ENCODE data around the gene EIF1AY.
"Not testable (repeated sequence)": the region's sequence is repeated elsewhere in the genome, so short reads cannot be mapped to it uniquely, and the experiment has no call there.

Gene EIF1AY

DNA sequence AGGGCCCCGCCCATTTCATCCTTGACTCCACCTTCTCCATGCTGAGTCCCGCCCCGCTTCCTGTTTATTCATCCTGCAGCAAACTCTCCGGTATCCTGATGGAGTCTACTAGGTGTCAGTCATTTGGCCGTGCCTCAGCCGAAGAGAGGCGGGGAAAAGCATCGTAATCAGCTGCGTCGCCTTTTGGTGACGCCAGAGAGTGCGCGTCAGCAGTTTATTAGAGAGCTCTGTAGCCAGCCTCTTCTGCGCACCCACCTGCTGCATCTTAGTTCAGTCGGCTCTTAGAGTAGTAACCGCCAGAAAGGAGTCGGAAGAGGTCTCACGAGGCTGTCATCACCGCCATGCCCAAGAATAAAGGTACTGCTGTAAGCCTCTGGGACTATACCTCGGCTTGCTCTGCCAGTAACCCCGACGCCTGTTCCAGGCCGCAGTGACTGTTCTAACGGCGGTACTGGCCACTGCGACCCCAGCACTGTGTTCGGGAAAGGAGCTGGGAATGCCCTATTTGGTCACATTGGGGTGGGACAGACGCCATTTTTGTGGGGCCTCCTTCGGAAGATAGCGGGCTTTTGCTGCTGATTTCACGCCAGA, at the start of gene EIF1AY:
TSS of gene EIF1AY (plus strand) at position 246 of the 591 bp plus-strand sequence. CDS start at position 342, 96 bp downstream.
- DNase-seq, result no peak

DNA sequence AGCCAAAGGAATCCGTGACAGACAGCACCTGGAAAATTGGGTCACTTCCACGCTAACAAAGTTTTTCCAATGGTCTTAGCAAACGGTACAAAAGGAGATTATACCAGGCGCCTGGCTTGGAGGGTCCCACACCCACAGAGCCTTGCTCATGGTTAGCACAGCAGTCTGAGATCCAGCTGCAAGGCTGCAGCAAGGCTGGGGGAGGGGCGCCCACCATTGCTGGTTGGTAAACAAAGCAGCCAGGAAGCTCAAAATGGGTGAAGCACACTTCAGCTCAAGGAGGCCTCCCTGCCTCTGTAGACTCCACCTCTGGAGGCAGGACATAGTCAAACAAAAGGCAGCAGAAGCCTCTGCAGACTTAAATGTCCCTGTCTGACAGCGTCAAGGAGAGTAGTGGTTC, 47.1 kb upstream of the EIF1AY start:
- no peak for DNase-seq

GRCh38 chrY:20538186-20538585, 37.4 kb upstream of the EIF1AY start:
- DNase-seq, result no peak

GRCh38 chrY:20538933-20539332, 36.6 kb upstream of the EIF1AY start:
- no peak for DNase-seq

DNA sequence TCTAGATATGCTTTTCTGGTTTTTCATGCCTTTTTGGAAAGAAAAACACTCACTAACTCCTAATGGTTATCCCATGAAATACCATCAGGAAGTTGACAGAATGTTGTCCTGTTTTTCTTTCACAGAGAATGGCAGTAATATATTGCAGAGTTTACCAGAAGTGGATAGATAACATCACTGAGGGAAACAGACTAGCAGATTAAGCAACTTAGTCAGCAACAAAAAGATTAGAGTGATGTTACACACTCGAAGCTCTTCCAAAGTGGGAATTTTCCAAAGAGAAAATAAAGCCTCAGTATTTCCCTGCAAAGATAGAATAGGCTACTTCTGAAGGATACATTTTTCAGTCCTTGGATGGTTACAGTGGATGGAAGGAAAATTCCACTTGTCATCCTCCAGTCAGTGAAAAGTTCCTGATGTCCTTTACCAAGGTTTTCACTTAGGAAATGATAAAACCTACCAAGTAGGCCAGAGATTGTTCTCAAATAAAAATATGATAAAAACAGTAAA, 31.1 kb upstream of the EIF1AY start:
- no peak for DNase-seq

DNA sequence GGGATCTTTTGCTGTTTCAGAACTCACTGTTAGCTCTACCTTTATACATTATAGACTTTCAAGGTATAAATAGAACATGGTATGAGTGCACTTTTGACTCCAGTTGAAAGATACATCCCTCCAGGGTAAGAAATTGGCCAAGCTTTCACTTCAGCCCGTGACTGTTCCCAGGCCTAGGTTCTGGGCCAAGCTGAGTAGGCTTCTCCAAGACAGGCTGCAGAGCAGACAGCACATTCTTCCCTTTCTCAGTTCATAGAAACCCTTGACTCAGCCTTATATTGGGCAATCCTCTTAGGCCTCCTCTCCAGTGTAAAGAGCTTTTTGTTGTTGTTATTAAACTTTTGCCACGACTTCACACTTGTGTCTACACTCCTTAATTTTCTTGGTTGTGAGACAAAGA, 29.5 kb upstream of the EIF1AY start:
- no peak for DNase-seq

- no peak for DNase-seq
Observed at GRCh38 chrY:20549289-20549688, 26.3 kb upstream of the EIF1AY start.

GRCh38 chrY:20551840-20552239, 23.7 kb upstream of the EIF1AY start:
- DNase-seq, result no peak

- not testable (repeated sequence) for DNase-seq
Observed at GRCh38 chrY:20552764-20553323, 22.7 kb upstream of the EIF1AY start.

DNA sequence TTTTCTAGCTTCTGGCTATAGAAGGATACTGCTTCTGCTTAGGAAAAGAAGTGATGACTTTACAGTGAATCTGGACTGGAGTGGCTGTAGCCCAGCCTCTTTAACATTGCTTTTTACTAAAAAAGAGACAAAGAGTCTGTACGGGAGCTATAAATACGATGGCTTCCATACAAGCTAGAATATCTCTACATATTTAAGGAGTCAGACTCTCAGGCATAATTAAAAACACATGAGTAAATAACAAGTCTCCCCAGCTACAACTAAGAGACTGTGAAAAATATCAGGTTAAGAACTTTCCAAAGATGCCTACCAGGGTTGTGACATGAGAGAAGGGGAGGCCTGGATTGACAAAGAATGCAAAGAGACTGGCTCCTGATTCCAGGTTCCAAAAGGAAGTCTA, 19.8 kb upstream of the EIF1AY start:
- DNase-seq, result no peak

DNA sequence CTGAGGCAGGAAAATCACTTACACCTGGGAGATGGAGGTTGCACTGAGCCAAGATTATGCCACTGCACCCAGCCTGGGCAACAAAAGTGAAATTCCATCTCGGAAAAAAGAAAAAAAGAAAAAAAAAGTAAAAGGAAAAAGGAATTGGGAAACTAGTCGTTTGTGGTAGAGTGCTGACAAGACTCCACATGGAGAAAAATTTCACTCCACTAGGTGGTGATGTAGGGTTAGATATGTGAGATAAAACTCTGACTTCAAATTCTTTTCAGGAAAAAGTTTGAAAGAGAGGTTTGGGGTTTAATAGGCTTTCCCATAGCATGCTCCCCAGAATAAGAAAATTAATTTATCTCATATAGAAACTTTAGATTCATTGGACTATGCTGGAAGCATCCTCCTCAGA, 16.9 kb upstream of the EIF1AY start:
- no peak for DNase-seq

DNA sequence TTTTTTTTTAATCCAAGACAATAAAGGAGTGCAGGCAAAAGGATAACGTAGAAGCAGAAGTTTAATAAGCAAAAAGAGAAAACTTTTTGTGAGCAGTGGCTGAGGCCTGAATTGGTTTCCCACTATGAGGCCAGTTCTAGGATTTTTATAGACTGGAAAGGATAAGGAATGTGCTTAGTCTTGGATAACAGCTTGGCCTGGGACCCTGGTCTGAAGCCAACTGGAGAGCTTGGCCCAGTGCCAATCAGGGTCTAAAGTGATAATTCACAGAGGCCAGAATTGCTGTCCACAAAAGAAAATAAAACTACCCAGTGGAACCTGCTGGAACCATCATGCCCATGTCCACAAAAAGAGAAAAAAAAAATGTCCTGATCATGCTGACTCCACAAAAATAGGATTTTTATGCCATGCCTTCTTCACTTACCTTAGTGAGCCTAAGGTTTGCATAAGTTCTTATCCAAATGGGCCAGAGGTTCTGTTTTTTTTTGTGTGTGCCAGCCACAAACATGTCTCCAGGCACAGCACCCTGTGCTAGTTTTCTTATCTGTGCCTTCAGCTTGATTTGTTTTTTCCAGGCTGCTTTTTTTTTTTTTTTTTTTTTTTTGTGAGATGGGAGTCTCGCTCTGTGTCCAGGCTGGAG, 15.6 kb upstream of the EIF1AY start:
- DNase-seq, result no peak

DNA sequence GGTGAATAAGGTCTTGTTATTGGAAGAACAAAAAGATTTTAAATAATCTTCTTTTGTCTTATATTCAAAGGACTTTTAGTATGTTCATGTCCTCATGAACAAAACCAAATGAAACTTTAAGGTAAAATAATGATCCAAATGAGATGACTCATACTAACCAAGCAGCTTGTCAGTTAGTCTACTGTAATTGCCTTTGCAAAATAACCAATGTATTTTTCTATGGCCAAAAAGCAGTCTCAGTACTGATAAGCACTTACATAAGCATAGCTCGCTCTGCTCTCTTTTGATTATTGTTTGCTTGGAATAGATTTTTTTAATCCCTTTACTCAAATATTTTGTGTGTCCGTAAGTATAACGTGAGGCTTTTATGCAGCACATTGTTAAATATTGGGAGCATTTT, 4.3 kb upstream of the EIF1AY start:
- DNase-seq, result no peak

DNA sequence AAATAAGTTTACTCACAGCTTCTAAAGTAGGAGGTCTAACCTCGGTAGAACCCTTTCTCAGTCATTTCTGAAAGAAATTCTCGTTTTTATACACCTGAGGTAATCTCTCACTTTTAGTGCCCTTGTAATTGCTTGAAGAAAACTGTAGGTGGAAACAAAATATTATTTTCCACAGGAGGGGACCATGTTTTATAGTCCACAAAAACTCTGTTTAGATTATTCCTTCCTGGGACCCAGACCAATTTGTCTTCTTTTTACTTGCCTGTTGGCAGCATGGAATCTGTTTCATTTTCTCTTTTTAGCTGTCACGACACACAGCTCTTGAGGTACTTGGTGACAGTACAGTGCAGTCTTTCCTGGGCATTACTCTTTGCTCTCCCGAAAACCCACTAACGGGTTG, 930 bp downstream of the EIF1AY start:
- DNase-seq, result no peak

DNA sequence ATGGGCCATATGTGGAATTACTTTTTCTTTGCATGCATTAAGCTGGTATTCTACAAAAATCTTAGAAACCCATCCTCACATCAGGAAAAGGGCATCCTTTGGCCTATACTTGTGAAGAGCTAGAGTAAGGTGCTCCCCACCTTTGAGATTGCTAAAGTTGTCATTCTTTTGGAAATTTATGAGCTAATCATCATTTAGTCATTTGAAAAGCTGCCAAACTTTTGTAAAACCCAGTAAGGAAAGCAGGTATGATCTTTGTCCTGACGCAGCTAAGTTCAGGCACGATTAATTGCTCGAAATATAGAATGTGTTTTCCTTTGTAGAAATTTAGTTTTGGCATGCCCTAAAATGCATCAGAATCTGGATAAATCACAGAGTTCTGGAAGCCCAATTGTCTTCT, 2.6 kb downstream of the EIF1AY start:
- no peak for DNase-seq

GRCh38 chrY:20581687-20582086, 6.1 kb downstream of the EIF1AY start:
- DNase-seq, result no peak

DNA sequence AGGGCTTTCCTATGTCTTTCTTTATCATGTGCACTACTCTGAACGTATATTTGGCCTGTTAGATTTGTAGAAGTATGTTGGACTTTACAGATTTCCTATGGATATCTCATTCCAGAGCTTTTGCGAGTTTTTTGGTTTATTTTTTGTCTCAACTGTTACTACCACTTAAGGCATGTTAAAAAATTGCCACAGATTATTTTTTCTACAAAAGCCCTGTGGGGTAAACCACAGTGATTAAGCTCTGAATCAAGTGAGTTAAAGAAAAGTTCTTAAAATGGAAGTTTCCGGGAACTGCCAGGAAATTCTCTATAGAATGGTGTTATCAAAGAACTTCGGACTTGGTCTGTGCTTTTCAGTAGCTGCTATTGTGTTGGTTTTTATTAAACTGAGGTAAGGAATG, 10.6 kb downstream of the EIF1AY start:
- DNase-seq, result no peak

Data from Kasumi-1 (cell line).